Skin of body (tissue), 2 donors: Measurements from ENCODE around the gene TMEM244. TPM values are rescaled to one million over a fixed set of nuclear protein-coding genes. Genes with fewer than 3 reads are reported as not detected.
"Not testable (repeated sequence)": the region's sequence is repeated elsewhere in the genome, so short reads cannot be mapped to it uniquely, and the experiment has no call there.

Source experiments
- DNase-seq: peaks from one replicate; lab custom pipeline; 2025; lab: John Stamatoyannopoulos, UW
- total RNA-seq: library from RNA; depleted of rRNA; stranded (reverse); fragments of >200 nt; gene quantifications from one replicate; pipeline ENCODE4 v1.2.3, GENCODE V29; 2014

TMEM244 gene
- total RNA-seq, 1 donor from 2014 or later: 4.2 TPM

GRCh38 chr6:129867403-129867802, 6.3 kb upstream of the TMEM244 start:
- no peak for DNase-seq

- no peak for DNase-seq
Observed at GRCh38 chr6:129866688-129867087, 5.6 kb upstream of the TMEM244 start.

GRCh38 chr6:129866256-129866655, 5.1 kb upstream of the TMEM244 start:
- no peak for DNase-seq

- DNase-seq: no peak
Observed at GRCh38 chr6:129865013-129865412, 3.9 kb upstream of the TMEM244 start.

GRCh38 chr6:129863664-129864063, 2.5 kb upstream of the TMEM244 start:
- no peak for DNase-seq

- peak; percentile 26 for DNase-seq
Observed at GRCh38 chr6:129859524-129859923, 1.6 kb downstream of the TMEM244 start.

- no peak for DNase-seq
Observed at GRCh38 chr6:129857838-129858237, 3.3 kb downstream of the TMEM244 start.

GRCh38 chr6:129853996-129854711, 7.0 kb downstream of the TMEM244 start:
- no peak for DNase-seq

GRCh38 chr6:129852257-129852858, 8.8 kb downstream of the TMEM244 start:
- no peak for DNase-seq

GRCh38 chr6:129849456-129849855, 11.7 kb downstream of the TMEM244 start:
- DNase-seq: no peak

GRCh38 chr6:129846761-129847160, 14.4 kb downstream of the TMEM244 start:
- DNase-seq: no peak

- no peak for DNase-seq
Observed at GRCh38 chr6:129845696-129846095, 15.4 kb downstream of the TMEM244 start.

GRCh38 chr6:129844118-129844891, 16.8 kb downstream of the TMEM244 start:
- DNase-seq: no peak

- no peak for DNase-seq
Observed at GRCh38 chr6:129843573-129843972, 17.5 kb downstream of the TMEM244 start.

- no peak for DNase-seq
Observed at GRCh38 chr6:129842881-129843409, 18.2 kb downstream of the TMEM244 start.

- no peak for DNase-seq
Observed at GRCh38 chr6:129842137-129842536, 19.0 kb downstream of the TMEM244 start.

GRCh38 chr6:129839562-129839961, 21.6 kb downstream of the TMEM244 start:
- DNase-seq: not testable (repeated sequence)

- no peak for DNase-seq
Observed at GRCh38 chr6:129835691-129836090, 25.4 kb downstream of the TMEM244 start.

GRCh38 chr6:129832299-129832698, 28.8 kb downstream of the TMEM244 start:
- no peak for DNase-seq

- DNase-seq: no peak
Observed at GRCh38 chr6:129828229-129828628, 32.9 kb downstream of the TMEM244 start.

GRCh38 chr6:129818251-129818650, 42.9 kb downstream of the TMEM244 start:
- no peak for DNase-seq

- no peak for DNase-seq
Observed at GRCh38 chr6:129817821-129818220, 43.3 kb downstream of the TMEM244 start.
